ENCODE data around the gene PPEF2.
"Not testable (repeated sequence)": the region's sequence is repeated elsewhere in the genome, so short reads cannot be mapped to it uniquely, and the experiment has no call there.

Gene PPEF2, protein sequence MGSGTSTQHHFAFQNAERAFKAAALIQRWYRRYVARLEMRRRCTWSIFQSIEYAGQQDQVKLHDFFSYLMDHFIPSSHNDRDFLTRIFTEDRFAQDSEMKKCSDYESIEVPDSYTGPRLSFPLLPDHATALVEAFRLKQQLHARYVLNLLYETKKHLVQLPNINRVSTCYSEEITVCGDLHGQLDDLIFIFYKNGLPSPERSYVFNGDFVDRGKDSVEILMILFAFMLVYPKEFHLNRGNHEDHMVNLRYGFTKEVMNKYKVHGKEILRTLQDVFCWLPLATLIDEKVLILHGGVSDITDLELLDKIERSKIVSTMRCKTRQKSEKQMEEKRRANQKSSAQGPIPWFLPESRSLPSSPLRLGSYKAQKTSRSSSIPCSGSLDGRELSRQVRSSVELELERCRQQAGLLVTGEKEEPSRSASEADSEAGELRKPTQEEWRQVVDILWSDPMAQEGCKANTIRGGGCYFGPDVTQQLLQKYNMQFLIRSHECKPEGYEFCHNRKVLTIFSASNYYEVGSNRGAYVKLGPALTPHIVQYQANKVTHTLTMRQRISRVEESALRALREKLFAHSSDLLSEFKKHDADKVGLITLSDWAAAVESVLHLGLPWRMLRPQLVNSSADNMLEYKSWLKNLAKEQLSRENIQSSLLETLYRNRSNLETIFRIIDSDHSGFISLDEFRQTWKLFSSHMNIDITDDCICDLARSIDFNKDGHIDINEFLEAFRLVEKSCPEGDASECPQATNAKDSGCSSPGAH

DNA sequence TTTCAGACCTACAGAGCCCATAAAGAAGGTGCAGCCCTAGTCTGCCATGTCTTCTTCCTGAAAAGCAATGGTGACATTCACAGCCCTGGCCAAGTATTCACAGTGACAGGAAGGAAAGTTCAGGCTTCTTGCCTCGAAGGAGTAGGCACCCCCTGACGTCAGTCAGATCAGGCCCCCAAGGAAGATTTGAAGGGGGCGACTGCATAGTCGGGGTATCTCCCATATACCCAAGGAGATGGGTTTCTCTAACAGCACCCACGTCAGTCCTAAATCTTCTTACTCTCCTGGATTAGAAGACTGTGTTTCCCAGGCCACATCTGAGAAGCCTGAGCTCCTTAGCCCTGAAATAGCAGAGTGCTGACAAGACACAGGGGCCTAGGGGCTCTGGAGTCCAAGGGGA is at the start of gene PPEF2:
PPEF2 (minus strand) TSS at position 101 of the 400 bp plus-strand sequence. CDS start 6,127 bp downstream, outside the sequence.
- FAIRE-seq: no peak

DNA sequence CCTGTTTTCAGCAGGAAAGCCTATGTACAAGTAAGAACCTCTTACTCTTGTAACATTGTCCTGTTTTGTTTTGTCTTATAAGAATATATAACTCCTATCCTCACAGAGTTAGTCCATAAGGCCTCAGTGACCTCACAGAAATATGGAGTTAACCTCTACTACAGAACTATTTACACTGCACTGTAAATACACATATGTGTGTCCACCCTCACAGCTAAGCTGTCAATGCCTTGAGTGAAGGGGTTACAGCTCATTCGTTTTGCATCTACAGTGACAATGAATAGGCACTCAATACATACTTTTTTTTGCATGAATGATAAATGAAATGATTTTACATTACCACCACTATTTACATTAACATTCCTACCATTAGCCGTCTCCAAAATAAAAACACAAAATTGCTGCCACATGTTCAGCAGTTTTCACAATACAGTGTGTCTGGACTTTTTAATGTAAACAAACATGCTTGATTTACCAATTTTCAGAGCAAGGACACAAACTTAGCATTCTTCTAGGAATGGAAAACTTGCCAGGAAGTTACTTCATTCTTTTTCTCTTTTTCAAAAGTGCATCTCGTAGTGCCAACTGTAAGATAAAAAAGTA is 48.1 kb upstream of the PPEF2 start:
- FAIRE-seq: no peak

DNA sequence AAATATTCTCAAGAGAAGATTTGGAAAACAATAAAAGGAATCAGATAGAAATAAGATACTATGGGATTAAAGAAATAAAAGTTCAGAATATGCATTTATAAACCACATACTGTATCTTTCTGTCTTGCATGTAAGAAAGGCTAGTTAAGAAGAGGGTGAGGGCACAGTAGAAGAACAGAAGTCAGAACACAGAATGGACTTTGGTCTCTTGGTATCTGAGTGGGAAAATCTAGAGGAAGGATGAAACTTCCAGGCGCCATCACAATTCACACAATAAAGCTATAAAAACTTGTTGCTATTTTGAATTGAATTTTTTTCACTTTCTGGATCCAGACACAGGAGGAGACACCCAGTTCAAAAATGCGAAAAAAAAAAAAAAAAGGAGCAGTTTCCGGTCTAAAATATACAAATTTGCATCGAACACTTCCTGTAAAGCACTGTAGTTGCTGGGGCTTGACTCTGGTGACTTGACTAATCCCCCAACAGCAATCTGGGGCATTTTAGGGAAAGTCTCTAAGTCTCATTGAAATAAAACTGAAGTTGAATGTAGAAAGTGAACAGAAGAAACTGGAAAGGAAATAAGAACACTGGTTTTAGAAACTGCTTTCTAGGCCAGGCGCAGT is 46.7 kb upstream of the PPEF2 start:
- FAIRE-seq: no peak

DNA sequence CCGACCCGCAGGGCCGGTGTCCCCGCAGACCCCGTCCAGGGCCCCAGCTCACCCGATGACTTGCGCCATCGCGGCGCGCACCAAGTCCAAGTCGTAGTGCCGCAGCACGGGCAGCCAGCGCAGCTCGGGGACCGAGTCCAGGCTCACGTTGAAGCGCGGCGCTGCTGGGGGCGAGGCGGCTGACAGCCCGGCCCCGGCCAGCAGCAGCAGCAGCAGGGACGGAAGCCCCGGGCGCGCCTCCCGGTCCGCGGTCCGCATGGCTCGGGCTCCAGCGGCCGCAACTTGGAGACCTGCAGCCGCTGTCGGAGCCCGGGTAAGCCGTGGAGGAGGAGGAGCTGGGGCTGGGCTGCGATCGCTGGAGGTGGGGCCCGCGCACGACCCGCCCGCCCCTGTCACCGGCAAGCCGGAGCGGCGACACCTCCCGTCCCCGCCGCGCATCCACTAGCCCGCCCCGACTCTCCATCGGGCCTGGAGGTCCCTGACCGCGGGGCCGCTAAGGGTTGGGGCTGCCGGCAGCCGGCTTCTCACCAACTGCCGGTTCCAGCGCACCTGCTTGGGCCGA is 38.5 kb upstream of the PPEF2 start, which contains the start of gene NAAA:
NAAA (minus strand) TSS at position 322 of the 562 bp plus-strand sequence; CDS start at position 258, 64 bp downstream.
- FAIRE-seq: no peak

DNA sequence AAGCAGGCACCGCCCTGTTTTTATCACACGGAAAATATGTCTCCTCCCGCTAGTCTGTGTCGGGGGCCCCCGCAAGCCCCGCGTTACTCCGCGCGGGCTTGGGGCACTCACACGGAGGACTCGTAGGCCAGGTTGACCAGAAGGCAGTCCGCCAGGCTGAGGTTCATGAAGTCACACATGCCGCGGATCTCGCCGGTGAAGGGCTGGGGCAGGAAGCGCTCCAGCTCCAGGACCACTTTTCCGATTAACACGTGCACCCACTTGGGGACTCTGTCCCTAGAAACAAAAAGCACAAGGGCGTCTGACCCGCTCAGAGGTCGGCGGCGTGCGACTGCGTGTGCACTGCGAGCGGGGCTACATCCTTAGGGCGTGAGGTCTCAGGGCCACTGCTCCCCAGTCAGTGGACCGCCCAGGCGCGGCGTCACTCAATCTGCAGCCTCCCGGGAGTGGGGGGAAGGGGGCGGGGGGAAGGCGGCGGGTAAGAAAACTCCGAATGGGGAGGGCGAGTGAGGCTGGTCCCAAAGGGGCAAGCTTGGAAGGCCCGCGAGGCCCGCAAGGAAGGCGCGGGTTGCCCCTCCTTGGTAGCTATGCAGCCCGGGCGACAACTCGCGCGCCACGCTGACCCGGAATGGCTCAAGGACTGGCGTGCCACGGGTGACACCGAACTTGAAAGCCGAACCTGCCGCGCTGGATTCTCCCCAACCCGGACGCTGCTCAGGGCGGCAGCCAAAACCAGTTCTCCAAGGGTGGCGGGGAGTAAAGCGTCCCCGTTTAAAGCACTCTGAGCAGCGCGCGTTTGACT is 37.8 kb upstream of the PPEF2 start:
- no peak for FAIRE-seq

DNA sequence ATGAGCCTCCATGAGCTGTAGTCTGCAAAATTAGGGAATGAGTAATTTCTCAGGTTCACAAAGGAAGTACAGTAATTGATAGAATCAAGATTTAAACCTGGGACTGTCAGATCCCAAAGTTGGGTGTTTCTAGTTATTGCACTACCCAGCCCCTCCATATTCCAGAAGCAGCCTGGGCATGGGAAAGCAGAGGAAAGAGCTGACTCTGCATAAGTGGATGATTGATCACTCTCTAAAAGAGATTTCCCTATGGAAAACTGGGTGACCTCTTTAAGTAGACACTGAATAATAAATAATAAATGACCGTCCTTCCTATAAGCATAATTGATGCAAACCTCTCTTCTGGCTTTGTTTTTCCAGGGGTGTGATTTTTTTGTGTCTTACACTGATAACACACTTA is 33.4 kb upstream of the PPEF2 start:
- FAIRE-seq: no peak

DNA sequence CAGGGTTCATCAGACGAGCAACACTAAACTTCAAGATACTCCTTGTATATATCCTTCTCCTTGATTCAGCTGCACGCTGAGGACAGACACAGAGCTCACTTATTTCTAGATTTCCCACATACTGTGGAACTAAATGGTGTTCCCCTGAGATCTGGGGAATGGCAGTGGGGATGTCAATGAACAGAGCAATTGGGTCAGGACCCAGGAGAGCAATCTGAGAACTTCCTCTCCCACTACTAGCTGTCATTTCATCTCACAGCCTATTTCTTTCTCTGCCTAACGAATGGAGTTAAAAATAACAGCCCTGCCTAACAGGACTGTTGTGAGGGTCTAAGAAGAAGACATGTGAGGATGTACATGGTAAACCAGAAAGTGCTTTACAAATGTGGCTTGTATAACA is 27.9 kb upstream of the PPEF2 start:
- no peak for FAIRE-seq

DNA sequence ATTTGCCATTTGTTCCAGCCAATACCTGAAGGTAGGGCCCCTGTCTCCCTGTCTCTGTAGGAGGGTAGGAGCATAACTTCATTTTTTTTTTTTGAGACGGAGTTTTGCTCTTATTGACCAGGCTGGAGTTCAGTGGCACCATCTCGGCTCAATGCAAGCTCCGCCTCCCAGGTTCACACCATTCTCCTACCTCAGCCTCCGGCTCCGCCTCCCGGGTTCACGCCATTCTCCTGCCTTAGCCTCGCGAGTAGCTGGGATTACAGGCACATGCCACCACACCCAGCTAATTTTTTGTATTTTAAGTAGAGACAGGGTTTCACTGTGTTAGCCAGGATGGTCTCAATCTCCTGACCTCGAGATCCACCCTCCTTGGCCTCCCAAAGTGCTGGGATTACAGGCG is 22.7 kb upstream of the PPEF2 start:
- not testable (repeated sequence) for FAIRE-seq

DNA sequence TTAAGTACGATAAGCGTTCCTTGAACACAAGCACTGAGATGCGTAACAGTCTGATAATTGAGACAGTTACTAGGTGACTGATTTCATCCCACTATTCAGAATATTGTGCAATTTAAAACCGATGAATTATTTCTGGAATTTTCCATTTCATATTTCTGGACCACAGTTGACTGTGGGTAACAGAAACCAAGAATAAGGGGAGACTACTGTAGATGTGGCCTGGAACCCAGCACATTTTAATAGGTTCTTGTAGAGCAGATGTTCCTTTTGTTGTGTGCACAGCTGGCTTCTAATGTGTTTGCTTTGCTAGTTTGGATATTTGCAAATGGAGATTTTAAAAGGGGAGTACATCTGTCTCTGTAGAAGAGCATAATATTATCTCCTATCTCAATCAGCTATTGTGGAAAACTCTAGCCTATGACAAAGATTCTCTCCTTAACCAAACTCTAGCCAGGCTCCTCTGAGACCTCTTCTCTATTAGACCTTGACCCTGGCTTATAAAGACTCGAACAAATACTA is 22.1 kb upstream of the PPEF2 start:
- FAIRE-seq: no peak

DNA sequence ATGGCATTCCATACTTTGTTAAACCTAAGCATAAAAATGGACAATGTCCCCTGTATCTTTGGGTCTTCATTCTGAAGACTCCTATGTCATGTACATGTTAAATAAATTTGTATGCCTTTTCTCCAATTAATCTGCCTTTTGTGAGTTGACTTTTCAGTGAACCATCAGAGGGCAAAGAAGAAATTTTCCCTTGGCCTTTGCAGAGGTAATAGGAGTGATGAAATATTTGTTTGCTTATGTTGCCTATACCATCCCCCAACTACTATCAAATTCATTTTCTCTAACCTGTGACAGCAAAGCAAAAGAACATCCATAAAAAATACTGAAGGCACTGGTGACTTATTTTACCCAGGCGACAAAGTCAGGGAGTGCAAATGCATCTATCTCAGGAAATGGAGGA is 20.3 kb upstream of the PPEF2 start:
- FAIRE-seq: no peak

DNA sequence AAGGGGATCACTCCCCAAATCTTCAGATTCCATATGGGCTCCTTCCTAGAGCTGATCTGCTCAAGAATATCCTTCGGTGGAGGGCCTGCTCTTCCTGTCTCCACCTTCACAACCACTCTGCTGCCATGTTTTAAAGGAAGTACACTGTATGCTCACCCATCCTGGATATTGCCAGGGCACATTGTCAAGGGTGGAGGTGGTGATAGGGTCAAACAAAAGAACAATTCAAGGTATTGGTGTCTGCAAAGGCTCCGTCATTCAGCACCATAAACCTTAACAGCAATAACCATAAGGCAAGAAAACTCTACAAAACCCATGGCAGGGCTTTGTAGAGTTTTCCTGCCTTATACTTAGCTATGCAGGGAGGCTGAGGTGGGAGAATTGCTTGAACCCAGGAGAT is 19.7 kb upstream of the PPEF2 start:
- no peak for FAIRE-seq

DNA sequence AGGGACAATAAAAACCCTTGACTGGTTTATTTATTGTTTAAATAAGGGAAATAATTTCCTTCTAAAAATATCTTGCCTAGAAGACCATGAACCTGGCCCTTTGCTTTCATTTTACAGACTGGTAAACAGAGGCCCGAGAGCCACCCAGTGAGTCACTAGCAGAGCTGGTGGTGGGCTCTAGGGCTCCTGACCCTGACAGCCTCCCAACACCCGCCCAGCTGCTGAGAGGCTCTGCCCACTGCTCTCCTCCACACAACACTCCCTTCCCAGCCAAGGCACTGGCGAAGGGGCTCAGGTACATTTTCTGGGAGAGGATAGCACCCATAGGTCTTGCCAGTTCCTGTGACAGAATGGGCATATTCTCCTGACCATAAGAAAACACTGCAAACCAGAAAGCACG is 18.1 kb upstream of the PPEF2 start:
- FAIRE-seq: no peak

DNA sequence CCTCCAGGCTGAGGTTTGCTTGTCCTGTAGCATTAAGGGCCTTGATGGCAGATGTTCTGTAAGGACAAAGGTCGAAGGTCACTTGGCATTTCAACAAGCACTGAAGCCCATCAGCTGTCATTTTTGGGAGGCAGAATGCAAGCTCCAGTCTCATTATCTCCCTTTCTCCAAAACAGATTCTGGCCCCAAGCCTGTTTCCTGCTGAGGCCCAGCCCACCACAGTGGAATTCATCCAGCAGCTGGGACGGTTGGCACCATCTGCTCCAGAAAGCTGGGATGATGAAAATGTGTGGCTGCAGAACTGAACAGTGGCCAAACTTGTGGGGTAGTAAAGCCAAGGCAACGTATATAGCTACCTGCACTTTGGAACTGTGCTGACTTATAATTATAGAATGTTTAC is 17.7 kb upstream of the PPEF2 start:
- no peak for FAIRE-seq

DNA sequence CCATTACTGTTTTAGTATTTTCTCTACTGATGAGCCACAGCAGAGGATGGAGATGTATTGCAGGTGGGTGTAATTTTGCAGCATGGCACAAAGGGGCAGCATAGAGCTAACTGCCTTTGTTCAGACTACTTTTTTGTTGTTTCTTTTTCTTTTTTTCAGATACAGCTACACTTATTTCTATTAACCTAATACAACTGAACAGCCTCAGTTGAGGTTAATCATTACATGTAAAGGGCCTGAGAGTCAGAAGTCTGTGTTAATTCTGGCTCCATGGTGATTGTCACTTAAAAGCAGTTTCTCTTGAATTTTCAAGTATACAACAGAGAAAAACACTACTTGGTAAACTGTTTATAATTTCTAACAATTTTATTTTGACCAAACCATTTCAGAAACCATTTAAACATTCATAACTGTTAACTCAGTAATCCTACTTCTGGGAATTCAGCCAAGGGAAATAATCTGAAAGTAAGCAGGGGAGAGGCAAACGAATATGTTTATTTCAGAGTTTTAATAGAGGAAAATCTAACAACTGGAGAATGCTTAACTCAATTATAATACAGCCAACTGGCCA is 13.9 kb upstream of the PPEF2 start:
- FAIRE-seq: peak; percentile 91

DNA sequence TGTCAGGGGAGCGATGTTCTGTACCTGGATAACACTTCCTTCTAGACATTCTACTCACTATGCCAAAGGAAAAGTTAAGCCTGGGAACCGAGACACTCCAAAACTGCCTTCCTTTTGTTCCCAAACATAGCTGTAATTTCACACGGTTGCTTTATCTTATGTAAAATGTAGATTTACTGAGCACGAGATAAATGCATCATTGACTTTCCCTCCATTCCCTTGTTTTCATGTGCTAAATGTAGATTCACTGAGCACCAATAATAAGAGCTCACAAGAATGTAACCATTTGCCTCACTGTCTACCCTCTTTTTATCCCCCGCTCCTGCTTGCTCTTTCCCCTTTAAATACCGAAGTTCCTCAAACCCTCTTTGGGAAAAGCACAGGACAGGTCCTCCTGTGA is 10.7 kb upstream of the PPEF2 start:
- FAIRE-seq: no peak

DNA sequence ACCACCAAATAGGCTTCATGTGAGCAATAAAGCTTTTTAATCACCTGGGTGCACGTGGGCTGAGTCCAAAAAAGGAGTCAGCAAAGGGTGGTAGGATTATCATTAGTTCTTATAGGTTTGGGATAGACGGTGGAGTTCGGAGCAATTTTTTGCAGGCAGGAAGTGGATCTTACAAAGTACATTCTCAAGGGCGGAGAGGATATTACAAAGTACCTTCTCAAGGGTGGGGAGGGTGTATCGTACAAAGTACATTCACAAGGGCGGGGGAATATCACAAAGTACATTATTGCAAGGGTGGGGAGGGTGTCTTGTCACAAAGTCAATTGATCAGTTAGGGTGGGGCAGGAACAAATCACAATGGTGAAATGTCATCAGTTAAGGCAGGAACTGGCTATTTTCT is 8.6 kb upstream of the PPEF2 start:
- not testable (repeated sequence) for FAIRE-seq

DNA sequence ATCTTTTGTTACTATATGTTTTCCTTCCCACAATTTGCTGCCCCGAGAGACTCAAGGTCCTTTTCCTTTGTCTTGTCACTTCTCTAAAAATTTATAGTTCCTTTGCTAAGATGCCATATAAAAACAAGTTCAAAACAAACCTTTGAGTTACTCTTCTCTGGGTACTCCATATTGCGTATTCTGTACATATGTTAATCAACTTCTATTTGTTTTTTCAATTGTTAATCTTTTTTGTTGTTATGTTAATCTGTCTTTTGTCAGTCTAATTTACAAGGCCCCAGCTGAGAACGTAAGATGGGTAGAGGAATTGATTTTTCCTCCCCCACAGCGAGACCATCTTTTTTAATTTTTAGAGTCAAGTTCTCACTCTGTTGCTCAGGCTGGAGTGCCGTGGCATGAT is 7.2 kb upstream of the PPEF2 start:
- FAIRE-seq: no peak

DNA sequence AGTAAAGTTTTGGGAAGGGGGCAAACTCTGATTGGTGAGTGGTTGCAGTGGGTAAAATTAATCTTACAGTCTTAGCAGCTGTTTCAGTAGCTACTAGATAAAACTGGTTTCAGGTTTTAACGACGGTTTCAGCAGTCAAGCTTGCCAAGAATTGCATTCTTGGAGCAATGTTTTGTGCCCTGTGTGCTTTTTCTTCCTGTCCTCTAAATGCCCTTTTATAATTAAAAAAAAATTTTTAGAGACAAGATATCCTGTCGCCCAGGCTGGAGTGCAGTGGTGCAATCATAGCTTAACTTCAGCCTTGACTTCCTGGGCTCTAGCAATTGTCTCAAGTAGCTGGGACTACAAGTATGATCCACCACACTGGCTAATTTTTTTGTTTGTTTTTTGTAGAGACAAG is 6.3 kb upstream of the PPEF2 start:
- no peak for FAIRE-seq

DNA sequence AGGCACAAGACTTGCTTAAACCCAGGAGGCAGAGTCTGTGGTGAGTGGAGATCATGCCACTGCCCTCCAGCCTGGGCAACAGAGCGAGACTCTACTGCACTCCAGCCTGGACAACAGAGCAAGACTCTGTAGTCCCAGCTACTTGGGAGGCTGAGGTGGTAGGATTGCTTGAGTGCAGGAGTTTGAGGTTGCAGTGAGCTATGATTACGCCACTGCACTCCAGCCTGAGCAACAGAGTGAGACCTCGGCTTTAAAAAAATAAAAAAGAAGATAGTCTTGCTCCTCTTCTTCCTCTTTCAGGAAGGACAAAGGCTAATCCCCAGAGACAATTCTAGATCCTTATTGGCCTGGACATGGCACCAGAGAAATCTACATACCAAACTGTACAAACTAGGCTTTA is 5.7 kb upstream of the PPEF2 start:
- no peak for FAIRE-seq

DNA sequence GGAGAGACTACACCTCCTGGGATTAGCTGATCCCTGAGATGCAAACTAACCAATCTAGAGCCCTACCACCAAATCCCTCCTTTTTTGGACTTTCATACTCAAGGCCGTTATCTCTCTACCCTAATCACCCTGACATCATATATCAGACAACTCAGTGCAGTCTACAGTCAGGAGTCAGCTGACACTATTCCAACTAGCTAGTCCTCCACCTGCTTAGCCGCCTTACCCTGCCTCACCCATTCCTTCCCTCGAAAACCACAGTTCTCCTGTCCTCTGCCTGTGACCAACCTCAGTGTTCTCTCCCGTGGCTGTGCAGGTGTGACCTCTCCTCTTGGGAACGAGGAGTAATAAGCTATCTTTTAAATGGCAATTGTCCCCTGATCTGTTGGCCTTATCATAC is 1.8 kb upstream of the PPEF2 start:
- FAIRE-seq: no peak

DNA sequence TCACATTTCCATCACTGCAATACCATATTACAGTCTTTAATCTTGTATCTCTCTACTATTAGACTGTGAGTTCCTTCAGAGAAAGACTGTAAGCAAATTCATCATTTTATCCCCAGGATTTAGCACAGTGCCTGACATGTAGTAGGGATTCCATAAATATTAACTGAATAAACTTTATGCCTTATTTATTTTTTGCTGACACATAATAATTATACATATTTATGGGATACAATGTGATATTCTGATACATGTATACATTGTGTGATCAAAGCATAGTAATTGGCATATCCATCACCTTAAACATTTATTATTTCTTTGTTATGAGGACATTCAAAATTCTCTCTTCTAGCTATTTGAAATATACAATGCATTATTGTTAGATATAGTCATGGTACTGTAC is 3.7 kb downstream of the PPEF2 start:
- no peak for FAIRE-seq

All from A204.1 (cell line).